VCaP (cell line): ENCODE measurements around the gene ZC3HAV1L.

ENCODE experiments used
- H3K27ac ChIP-seq: fragments of 450-650 bp; 2 replicates; pipeline ENCODE4 v1.5.1; 2017
- CTCF ChIP-seq: fragments of 450-650 bp; conservative IDR thresholded peaks from 2 replicates; pipeline ENCODE4 v1.5.1; 2017; ENCODE audit warnings: mild to moderate bottlenecking, moderate library complexity

ZC3HAV1L gene

DNA sequence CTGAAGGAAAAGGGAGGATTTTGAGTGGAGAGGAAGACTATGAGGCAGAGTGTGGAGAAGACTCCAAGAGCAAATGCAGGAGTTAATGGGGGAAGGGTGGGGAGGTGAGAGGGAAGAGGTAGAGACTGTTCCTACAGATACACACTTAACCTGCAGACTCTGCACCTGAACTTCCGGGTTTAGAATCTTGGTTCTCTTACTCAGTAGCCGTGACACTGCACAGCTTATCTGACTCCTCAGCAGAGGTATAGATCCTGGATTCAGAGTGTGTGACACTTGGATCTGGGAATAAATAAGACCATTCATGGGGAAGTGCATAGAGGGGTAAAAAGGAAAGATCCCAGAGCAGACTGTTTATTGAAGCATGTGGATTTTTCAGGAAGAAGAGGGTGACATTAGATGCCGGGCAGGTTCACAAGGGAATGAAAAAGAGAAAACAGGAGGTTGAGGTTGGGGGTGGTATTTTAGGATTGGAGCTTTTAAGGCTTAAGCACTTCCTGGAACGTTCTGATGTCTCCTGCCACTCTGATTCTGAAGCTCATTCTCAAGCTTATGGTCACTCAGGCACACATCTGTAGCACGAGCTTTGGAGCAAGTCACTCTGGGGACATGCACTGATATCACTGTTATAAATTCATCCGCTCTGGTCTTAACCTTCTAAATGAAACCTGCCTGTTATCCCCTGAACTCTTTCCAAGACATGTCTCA lies 5.7 kb upstream of the ZC3HAV1L start:
- no peak for TF ChIP-seq CTCF
- no peak overlapping the region for H3K27ac ChIP-seq

GRCh38 chr7:139038691-139039090 lies 2.8 kb upstream of the ZC3HAV1L start:
- no peak overlapping the region for H3K27ac ChIP-seq
- no peak for TF ChIP-seq CTCF

DNA sequence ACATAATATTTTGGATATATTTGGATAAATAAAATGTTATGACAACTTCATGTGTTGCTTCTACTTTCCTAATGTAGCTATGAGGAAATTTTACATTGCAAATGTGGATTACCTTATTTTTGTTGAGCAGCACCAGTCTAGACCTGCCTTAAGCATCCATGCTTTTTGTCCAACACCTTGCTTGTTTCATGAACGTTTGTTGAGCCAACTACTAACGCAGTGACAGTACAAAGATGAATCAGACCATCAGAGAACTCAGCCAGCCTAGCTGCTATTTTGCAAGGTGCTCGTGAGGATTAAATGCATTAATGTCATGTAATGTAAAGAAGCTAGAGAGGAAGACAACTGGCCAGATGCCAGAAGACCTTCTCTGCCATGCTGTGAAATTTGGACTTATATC lies 1.1 kb upstream of the ZC3HAV1L start:
- TF ChIP-seq CTCF, result no peak

DNA sequence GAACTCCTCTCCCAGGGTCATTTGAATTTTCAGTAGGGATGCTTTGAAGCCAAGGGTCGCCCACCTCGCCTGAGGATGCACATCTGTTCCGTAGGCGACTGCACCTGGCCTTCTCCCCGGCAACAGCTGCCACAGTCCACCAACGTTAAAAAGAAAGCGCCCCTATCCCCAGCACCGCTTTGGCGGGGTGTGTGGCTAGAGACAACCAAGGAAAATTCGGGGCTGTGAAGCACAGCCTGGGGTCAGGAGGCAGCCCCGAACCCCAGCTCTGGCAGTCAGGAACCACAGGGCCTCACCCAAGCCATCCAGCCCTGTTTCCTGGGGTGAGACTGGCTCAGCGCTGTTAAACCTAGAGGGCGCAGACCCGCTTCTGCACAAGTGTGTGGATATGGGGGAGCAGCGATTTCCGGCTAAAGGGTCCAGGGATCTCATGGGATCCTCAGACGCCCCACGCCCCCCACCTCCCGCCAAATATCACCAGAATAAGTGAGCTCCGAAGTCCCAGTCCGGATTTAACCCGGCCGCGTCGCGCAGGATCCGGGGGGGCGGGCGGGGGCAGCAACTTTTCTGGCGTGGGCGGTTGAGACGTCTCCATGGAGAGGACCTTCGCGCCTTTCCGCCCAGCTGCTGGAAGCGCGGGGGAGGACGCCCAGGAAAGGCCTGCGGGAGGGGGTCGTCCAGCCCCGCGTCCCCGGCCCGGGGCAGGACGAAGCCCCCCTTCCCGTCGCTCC lies 822 bp downstream of the ZC3HAV1L start:
- peak overlapping the region; percentile 91 for H3K27ac ChIP-seq
- no peak for TF ChIP-seq CTCF

More for the DNA sequence above, 1.1 kb upstream of the ZC3HAV1L start:
- no peak overlapping the region for H3K27ac ChIP-seq

DNA sequence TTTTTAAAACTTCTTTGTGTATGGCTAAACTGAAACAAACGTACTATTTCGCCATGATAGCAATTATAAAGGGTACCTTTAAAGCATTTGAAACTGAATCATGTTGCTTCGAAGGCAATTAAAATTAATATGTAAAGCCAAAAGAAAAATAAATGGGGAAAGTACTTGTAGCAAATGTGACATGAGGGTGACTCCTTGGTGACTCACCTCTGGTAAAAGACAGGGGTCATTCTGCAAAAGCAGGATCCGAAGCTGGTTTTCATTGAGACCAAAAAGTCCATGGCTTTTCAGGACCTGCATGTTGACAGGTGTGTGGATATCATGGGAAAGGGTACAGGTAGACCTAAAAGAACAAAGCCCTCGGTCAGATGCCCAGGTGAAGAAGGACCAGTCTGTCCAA lies 1.5 kb downstream of the ZC3HAV1L start:
- no peak for TF ChIP-seq CTCF
- H3K27ac ChIP-seq, result peak overlapping the region; percentile 91; the same call in 1 of the 2 replicates

DNA sequence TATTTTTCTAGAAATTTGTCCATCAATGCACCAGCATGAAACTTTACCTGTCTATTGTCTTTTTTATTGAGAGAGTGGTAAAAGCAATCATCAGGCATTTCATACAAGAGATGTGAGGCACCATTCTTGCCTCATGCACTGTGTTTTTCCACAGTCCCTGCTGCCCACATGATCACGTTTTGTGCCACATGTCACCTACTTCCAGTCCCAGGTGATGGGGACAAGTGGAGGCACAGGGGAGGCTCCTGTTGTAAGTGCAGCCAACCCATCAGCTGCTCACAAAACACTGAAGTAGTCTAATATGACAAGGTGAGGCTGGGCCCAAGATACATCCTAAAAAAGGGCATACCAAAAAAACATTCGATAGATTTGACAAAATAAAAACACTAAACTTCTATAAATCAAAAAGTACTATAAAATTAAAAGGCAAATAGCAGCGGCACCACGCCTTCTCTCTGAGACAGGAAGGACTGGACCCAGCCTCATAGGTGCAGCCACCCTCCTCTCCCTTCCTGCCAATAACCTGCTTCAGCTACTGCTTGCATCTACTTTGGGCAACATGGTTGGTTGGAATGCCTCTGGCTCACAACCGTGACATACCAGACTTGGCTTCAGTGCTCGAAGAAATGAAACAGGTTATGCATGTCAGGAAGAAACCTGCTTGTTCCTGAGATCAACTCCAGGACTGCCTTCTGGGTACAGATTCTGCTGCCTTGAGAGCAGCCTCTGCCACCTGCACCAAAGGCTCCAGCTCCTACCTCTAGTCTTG lies 2.3 kb downstream of the ZC3HAV1L start:
- H3K27ac ChIP-seq, result no peak overlapping the region

More for the DNA sequence above, 2.3 kb downstream of the ZC3HAV1L start:
- TF ChIP-seq CTCF, result no peak
